Lower leg skin (tissue), 3 donors: ENCODE data around the gene CMTM4.

Experiments used
- POLR2A ChIP-seq, 2 donors: fragments of 450-650 bp; IDR thresholded peaks; one replicate each; pipeline ENCODE4 v1.6.1; 2016 to 2017; ENCODE audit warnings: antibody characterized with exemption in 2 of 2, mild to moderate bottlenecking in 1 of 2, moderate library complexity in 1 of 2
- TF ChIP-seq, protein P1 (sequence below), 3 donors: fragments of 450-650 bp; IDR thresholded peaks; one replicate each; pipeline ENCODE4 v1.5.1; 2016; ENCODE audit warnings: antibody characterized with exemption in 3 of 3, mild to moderate bottlenecking in 3 of 3, moderate library complexity in 2 of 3

GRCh38 chr16:66678337-66678736 is 18.2 kb downstream of the CMTM4 start:
- no peak for TF ChIP-seq POLR2A (IDR thresholded peaks at IDR 0.05)
- TF ChIP-seq, protein P1, sequence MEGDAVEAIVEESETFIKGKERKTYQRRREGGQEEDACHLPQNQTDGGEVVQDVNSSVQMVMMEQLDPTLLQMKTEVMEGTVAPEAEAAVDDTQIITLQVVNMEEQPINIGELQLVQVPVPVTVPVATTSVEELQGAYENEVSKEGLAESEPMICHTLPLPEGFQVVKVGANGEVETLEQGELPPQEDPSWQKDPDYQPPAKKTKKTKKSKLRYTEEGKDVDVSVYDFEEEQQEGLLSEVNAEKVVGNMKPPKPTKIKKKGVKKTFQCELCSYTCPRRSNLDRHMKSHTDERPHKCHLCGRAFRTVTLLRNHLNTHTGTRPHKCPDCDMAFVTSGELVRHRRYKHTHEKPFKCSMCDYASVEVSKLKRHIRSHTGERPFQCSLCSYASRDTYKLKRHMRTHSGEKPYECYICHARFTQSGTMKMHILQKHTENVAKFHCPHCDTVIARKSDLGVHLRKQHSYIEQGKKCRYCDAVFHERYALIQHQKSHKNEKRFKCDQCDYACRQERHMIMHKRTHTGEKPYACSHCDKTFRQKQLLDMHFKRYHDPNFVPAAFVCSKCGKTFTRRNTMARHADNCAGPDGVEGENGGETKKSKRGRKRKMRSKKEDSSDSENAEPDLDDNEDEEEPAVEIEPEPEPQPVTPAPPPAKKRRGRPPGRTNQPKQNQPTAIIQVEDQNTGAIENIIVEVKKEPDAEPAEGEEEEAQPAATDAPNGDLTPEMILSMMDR (IDR thresholded peaks at IDR 0.05): no peak
